Heart right ventricle (tissue), 16 donors: Measurements from ENCODE around the gene ASB4. TPM values are rescaled to one million over a fixed set of nuclear protein-coding genes. Genes with fewer than 3 reads are reported as not detected.
A peak's percentile ranks its signal among the peaks of the same experiment; 100 is the strongest.

Experiments used
- ATAC-seq, 8 donors: fragments of 200-7000 bp; cut with Tn5 transposase; one replicate each; pipeline ENCODE4 v1.9.1; 2020; ENCODE audit warnings: mild to moderate bottlenecking in 8 of 8, moderate library complexity in 8 of 8, moderate number of reproducible peaks in 1 of 8
- DNase-seq, 2 donors: peaks; one replicate each; pipeline ENCODE4 v3.0.0-alpha.2; 2020
- H3K27ac ChIP-seq, 10 donors: fragments of 200-600 bp; sonication (generic) in 2 of 10; one replicate each; pipeline versions ENCODE4 v1.5.0 to v1.8.0; 2020 to 2022; ENCODE audit warnings: mild to moderate bottlenecking in 3 of 10
- H3K27me3 ChIP-seq, 7 donors: fragments of 200-600 bp; one replicate each; pipeline ENCODE4 v1.8.0; 2021 to 2022; ENCODE audit warnings: mild to moderate bottlenecking in 2 of 7
- H3K36me3 ChIP-seq, 9 donors: fragments of 200-600 bp; sonication (generic) in 1 of 9; one replicate each; pipeline versions ENCODE4 v1.5.0 to v1.8.0; 2020 to 2022; ENCODE audit warnings: mild to moderate bottlenecking in 2 of 9
- H3K4me1 ChIP-seq, 9 donors: fragments of 200-600 bp; sonication (generic) in 1 of 9; one replicate each; pipeline versions ENCODE4 v1.5.0 to v1.8.0; 2020 to 2022; ENCODE audit warnings: mild to moderate bottlenecking in 4 of 9
- H3K4me3 ChIP-seq, 10 donors: fragments of 200-600 bp; sonication (generic) in 2 of 10; one replicate each; pipeline versions ENCODE4 v1.5.0 to v1.8.0; 2020 to 2022; ENCODE audit warnings: mild to moderate bottlenecking in 7 of 10, moderate library complexity in 2 of 10
- H3K9me3 ChIP-seq, 11 donors: fragments of 200-600 bp in 10 of 11; sonication (generic) in 2 of 11; one replicate each; pipeline versions ENCODE4 v1.5.0 to v1.8.0; 2013 to 2022; ENCODE audit warnings: mild to moderate bottlenecking in 2 of 11, control low read depth in 1 of 11, moderate library complexity in 1 of 11
- WGBS, 2 donors: extraction: QIAGEN DNeasy Blood & Tissue Kit; methylation state at CpG; one replicate each; pipeline ENCODE4 v1.1.7; 2013; ENCODE audit warnings: inconsistent platforms in 1 of 2; 5-methylcytosine and 5-hydroxymethylcytosine counted together
- intact Hi-C, 10 donors: fragments of 100-400 bp; cut with DNase I; formaldehyde crosslinking; loops; one replicate each; pipeline versions ENCODE4 v1.11.1 to v1.14.2; 2022
- polyA plus RNA-seq, 2 donors: library from polyadenylated mRNA; stranded (reverse); fragments of 200-250 nt; gene quantifications; one replicate each; pipeline ENCODE4 v1.2.3, GENCODE V29; 2013
- total RNA-seq, 10 donors: library from RNA; stranded (reverse); fragmentation: NEBNext Ultra II Directional in 3 of 10; extraction: Animal tissue kit (Norgen Biotek cat#: 25700) in 3 of 10; gene quantifications; one replicate each; pipeline versions ENCODE4 v1.2.1 to v1.2.4, GENCODE V29; 2021 to 2023
- TF ChIP-seq, protein P1 (sequence below), 9 donors: fragments of 200-600 bp; sonication (generic) in 2 of 9; IDR thresholded peaks; one replicate each; pipeline versions ENCODE4 v1.5.0 to v1.8.0; 2021 to 2022; ENCODE audit warnings: antibody characterized with exemption in 9 of 9, mild to moderate bottlenecking in 5 of 9, moderate library complexity in 1 of 9
- donor health status: Arrhythmogenic right ventricular cardiomyopathy.
- donor health status: ischemic (EF 13 %, LVEDD 7.1; RV severe dilation, severe dysfunction).
- donor health status: healthy with polysubstance abuse.
- donor health status: DM: no; HTN: yes; CAD: no.
- donor health status: DM: no; HTN: no; CAD: no.
- donor health status: ischemic (EF 25% LVEDD 6.9; RV normal size, moderate dysfunction).
- donor health status: ischemic (EF 25% LVEDD 5.7; RV mildly dilated, moderate dysfunction).
- donor health status: healthy.
- donor health status: DM: yes; HTN: yes; CAD: no.
- donor health status: Ischemic cardiomyopathy.
- donor health status: ischemic (EF 35%, LVEDD 5.7; RV mildly dilated, moderate dysfunction).
- donor health status: nonischemic (EF 11% LVEDD 7.7; RV severe dilation, severe dysfunction).
- donor health status: DM: yes; HTN: yes; CAD: no.
- donor health status: PGD.
- donor health status: ischemic (EF 29% LVEDD 5.4; RV normal size, mild dysfunction).
- donor health status: nonischemic (EF 23%, LVEDD 6.1; RV moderate dilation, normal function).

Gene ASB4
- total and polyA plus RNA-seq, 12 donors = 0.26 to 7.1 (median 3.0) TPM

DNA sequence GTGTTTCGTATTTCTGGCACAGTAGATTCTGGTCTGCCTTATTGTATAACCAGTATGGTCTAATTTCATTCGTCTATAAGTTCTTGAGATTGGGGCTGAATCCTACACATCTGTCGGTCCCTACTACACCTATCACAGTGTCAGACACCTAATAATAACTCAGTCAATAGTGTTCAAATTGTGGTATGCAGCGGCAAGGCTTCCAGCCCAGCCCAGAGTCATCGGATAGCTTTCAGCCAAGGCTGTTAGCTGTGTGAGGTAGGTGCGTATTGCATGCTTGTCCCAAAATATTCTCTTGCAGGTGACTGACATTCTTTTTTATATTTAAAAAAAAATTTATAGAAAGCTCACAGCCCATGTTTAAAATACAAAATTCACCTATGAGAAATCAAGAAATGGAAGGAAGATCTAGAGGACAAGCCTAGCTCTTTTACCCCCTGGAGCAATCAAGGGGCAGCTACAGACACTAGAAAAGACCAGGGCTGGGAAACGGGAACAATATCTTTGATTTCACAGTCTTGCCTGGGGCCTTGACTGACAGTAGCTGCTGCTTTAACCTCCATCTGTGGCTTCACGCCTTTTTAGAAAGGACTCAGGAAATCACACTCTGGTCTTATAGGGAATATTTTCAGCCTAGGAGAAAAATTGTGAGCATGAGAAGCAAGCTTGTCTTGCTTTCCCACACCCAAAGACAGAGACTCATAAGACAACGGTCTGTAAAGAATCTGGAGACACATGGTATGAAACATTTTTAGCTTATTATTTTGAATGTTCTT lies 9.5 kb upstream of the ASB4 start:
- TF ChIP-seq, protein P1, sequence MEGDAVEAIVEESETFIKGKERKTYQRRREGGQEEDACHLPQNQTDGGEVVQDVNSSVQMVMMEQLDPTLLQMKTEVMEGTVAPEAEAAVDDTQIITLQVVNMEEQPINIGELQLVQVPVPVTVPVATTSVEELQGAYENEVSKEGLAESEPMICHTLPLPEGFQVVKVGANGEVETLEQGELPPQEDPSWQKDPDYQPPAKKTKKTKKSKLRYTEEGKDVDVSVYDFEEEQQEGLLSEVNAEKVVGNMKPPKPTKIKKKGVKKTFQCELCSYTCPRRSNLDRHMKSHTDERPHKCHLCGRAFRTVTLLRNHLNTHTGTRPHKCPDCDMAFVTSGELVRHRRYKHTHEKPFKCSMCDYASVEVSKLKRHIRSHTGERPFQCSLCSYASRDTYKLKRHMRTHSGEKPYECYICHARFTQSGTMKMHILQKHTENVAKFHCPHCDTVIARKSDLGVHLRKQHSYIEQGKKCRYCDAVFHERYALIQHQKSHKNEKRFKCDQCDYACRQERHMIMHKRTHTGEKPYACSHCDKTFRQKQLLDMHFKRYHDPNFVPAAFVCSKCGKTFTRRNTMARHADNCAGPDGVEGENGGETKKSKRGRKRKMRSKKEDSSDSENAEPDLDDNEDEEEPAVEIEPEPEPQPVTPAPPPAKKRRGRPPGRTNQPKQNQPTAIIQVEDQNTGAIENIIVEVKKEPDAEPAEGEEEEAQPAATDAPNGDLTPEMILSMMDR (IDR thresholded peaks at IDR 0.05) = no peak
- intact Hi-C loops = loop anchor here in 8 of 10 donors (5.0 to 10.0 kb wide), 8 partner anchors 39 to 1184 kb away; partner anchors contain the start of genes PON2 (in 1 of the 8) and SGCE (in 1 of the 8)
- H3K9me3 ChIP-seq = no peaks in the 10 kb centered on the region
- H3K27ac ChIP-seq = no peak overlapping the region
- H3K4me3 ChIP-seq = no peak overlapping the region
- ATAC-seq (no peak), DNase-seq (no peak)
- peaks cover 0 to 10% (median 0%) of the 10 kb centered on the region in 9 donors for H3K4me1 ChIP-seq
- H3K36me3 ChIP-seq = no peaks in the 10 kb centered on the region
- 80 to 82% methylated on average over 9 of the region's 9 CpGs for WGBS, 2 donors
- H3K27me3 ChIP-seq = no peaks in the 10 kb centered on the region

DNA sequence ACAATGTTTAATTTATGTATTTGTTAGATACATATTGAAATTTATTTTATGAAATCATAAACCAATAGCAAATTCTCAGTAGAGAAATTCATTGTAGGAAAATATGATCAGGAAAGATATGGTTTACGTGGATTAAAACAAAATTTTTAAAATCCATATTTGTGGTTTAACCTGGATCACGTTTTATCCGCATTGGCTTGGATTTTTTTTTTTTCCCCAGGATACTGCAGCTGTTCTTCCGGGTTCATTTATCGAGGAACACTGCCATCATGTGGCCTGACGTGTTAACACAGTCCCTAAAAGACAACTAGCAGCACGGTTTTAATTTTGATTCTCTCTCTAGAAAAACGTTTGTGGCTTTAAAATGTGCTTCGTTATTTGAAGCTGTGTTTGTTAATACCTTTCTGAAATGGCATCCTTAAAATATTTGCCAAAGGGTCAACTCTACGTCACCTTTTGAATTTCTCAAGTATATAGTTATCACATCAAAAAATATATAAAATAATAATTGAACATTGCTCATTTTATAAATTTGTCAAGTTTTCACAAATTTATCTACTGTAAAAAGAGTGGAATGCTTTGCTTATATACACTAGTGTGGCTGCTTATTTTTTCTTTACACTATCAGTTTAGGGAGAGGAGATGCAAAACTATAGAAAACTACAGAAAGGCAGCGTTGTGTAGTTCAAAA lies 8.7 kb upstream of the ASB4 start:
- Histone ChIP-seq H3K27ac (no peak overlapping the region), H3K36me3 (no peaks in the 10 kb centered on the region), H3K9me3 (no peaks in the 10 kb centered on the region), H3K4me1 (peaks cover 0 to 10% (median 0%) of the 10 kb centered on the region in 9 donors), H3K4me3 (no peak overlapping the region), H3K27me3 (no peaks in the 10 kb centered on the region)
- ATAC-seq = peak in 6 of 8 donors; percentile 56 to 74 (median 72)
- intact Hi-C loops = loop anchor here in 8 of 10 donors (5.0 to 10.0 kb wide), 8 partner anchors 40 to 1185 kb away; partner anchors contain the start of genes PON2 (in 1 of the 8) and SGCE (in 1 of the 8)
- DNase-seq = peak in 1 of 2 donors; percentile 45
- TF ChIP-seq, protein P1 (IDR thresholded peaks at IDR 0.05) = peak; percentile 51 to 88 (median 80)
- 9 to 10% methylated on average over 11 of the region's 11 CpGs for WGBS, 2 donors

DNA sequence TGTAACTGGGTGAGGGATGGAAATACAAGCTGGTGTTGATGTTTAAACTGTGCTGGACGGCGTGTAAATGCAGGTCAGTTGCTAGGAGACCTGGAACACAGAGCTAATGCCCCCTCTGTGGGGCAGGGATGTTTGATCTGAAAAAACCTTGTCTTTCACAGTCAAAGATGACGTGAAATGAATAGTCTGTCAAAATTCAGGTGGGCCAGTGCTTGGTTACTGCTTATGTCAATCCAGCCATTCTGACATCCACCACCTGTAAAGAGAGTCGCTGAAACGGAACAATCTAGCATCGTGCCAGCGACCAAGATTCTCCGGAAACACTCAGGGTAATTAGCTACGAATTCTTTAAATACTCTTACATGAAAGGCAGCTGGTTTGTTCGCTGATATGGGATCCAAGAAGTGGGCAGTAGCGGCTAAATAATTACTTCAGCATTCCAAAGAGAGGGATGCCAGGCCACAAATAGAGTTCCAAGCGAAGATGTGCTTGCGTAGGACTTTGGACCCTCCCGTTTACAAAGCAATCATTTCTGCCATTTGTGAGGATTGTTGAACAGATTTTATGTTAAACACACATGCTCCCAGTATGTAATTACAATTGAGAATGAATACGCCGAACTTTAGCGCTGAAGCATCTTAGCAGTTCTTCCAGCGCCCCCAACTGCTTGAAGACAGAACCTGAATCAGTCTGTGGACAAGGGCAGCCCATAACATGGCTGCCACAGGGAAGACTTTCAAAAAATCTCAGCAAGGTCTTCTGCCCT lies 7.3 kb upstream of the ASB4 start:
- Histone ChIP-seq H3K4me1 (peaks cover 0 to 10% (median 0%) of the 10 kb centered on the region in 9 donors), H3K9me3 (no peaks in the 10 kb centered on the region), H3K36me3 (no peaks in the 10 kb centered on the region), H3K27me3 (no peaks in the 10 kb centered on the region), H3K4me3 (peak overlapping the region in 6 of 10 donors; percentile 21 to 36 (median 32)), H3K27ac (no peak overlapping the region)
- TF ChIP-seq, protein P1 (IDR thresholded peaks at IDR 0.05) = peak in 6 of 9 donors; percentile 15 to 47 (median 42)
- DNase-seq (peak in 1 of 2 donors; percentile 14), ATAC-seq (peak in 4 of 8 donors; percentile 46 to 67 (median 58))
- 39 to 44% methylated on average over 18 of the region's 18 CpGs for WGBS, 2 donors
- intact Hi-C loops = loop anchor here in 8 of 10 donors (5.0 to 10.0 kb wide), 8 partner anchors 41 to 1186 kb away; partner anchors contain the start of genes PON2 (in 1 of the 8) and SGCE (in 1 of the 8)
